ENCODE results near the gene TBC1D26.
"Not testable (repeated sequence)": the region's sequence is repeated elsewhere in the genome, so short reads cannot be mapped to it uniquely, and the experiment has no call there.

Gene TBC1D26

GRCh38 chr17:15744074-15744676 lies 12.1 kb downstream of the TBC1D26 start:
- no peak for DNase-seq

DNA sequence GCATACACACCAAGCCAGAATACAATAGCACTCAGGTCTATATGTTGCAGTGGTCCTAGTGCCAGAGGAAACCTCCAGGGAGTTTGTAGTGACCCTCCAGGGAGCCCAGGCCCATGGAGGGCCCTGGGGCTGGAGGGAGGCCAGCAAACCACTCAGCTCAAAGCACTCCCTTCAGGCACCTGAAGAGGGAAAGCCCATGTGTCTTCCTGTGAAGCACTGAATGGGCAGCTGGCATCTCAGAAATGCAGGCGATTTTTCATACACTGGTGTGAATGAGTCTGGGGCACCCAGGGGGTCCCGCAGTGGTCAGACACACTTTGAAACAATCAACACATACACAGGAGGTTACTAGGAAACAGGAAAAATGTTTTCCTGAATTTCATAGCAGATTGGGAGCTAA lies 12.8 kb downstream of the TBC1D26 start:
- no peak for DNase-seq

DNA sequence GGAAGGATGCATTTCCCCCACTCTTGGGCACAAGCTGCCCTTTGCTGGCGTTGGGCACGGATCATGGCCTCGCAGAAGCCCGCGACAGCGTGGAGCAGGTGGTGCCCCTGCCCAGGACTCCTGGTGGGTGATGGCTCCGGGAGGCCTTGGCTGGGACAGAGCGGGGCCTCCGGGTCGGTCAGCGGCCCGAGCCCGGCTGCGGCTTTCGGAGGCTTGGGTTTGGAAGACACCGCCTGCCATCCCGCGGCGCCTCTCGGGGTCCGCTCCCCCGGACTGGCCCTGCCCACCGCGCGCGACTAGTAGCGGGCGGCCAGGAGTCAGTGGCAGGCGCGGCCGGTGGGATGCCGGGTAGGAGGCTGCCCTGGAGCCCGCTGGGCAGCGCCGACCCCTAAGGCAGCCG lies 17.3 kb downstream of the TBC1D26 start:
- not testable (repeated sequence) for DNase-seq

- not testable (repeated sequence) for DNase-seq
Measured at GRCh38 chr17:15768865-15769533, 36.9 kb downstream of the TBC1D26 start.

- not testable (repeated sequence) for DNase-seq
Measured at GRCh38 chr17:15770679-15771078, 38.6 kb downstream of the TBC1D26 start.

DNA sequence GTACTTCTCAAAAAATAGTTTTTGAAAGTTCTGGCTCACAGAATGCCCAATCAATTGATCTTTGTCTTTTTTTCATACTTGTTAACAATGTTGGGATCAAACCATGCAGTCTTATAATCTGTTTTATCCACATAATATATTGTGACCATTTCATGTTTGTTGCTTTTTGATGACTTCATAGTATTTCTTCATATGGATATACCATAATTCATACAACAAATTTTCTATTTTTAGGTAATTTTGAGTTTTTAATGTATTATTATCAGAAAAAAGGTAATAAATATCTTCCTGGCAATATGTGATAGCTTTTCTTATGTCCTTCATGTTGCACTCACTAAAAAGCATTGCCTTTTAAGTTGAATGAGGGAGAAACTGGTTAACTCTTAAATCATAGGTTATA lies 44.8 kb downstream of the TBC1D26 start:
- DNase-seq, result no peak

- DNase-seq, result no peak
Measured at GRCh38 chr17:15777297-15777696, 45.2 kb downstream of the TBC1D26 start.

DNA sequence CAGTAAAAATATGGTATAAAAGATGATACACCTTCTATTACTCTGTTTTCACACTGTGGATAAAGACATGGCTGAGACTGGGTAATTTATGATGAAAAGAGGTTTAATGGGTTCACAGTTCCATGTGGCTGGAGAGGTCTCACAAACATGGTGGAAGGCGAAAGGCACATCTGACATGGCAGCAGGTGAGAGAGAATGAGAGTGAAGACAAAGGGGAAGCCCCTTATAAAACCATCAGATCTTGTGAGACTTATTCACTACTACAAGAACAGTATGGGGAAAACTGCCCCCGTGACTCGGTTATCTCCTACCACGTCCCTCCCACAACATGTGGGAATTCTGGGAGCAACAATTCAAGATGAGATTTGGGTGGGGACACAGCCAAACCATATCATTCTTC lies 45.6 kb downstream of the TBC1D26 start:
- DNase-seq, result no peak

- DNase-seq, result no peak
Measured at GRCh38 chr17:15779119-15779518, 47.0 kb downstream of the TBC1D26 start.

DNA sequence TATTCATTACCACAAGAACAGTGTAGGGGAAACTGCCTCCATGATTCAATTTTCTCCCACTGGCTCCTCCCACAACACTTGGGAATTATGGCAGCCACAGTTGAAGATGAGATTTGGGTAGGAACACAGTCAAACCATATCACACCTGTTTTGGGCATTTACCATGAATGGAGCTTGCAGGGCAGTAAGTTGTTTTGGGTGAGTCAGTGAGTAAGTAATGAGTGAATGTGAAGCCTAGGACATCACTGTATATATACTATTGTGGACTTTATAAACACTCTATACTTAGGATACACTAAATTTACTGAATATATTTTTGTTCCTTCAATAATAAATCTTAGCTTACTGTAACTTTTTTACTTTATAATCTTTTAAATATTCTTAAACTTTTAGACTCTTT lies 48.1 kb downstream of the TBC1D26 start:
- no peak for DNase-seq

DNA sequence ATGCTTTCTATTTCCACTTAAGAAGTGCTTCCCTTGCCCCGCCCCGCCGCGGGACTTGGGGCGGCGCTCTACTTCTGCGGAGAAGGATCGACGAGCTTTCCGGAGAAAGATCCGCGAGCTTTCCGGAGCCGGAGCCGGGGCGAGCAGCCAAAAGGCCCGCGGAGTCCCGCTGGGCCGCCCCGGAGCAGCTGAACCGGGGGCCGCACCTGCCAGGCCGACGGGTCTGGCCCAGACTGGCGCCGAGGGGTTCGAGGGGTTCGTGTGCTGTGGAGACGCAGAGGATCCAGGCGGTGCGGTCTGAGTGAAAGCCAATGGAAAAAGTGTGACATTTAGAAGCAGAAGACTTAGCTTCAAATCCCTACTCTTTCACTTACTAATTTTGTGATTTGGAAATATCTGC lies 50.8 kb downstream of the TBC1D26 start:
- DNase-seq, result no peak

GRCh38 chr17:15783461-15783860 lies 51.4 kb downstream of the TBC1D26 start:
- DNase-seq, result no peak

GRCh38 chr17:15784351-15784750 lies 52.3 kb downstream of the TBC1D26 start:
- DNase-seq, result not testable (repeated sequence)

DNA sequence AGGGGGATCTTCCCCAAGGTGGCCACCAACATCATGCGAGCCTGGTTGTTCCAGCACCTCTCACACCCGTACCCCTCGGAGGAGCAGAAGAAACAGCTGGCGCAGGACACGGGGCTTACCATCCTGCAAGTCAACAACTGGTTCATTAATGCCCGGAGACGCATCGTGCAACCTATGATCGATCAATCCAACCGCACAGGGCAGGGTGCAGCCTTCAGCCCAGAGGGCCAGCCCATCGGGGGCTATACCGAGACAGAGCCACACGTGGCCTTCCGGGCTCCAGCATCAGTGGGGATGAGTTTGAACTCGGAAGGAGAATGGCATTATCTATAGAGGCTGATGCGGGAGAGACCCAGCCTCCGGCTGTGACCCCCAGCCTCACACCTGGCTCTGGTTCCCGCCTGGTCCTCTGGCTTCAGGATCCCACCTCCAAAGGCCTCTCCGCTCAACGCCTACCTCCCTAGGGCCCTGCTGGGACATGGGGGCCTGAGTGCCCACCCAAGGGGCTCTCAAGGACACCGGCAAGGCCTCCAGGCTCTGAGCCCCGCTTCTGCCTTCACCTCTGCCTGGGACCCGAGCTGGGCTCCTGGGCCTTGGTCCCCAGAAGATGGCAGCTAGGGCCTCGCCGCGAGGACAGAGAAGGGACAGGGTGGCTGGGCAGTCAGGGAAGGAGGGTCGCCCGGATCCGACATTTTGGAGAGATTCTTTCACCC lies 55.4 kb downstream of the TBC1D26 start:
- DNase-seq, result not testable (repeated sequence)

DNA sequence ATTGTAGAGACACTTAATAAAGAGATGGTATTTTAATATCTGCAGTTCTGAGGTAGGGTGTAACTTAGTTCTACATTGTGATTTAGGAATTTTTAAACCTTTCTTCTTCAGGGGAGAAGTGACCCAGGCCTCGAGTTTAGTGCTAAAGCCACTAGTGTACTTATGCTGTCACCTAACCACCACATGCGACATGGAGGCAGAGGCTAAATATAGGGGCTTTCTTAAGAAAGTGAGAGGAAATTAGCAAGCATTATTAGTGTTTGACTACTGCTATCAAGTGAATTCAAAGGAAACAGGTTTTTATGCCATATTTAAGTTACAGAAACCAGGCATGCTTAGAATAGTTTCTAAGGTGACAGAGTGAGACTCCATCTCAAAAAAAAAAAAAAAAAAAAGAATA lies 56.3 kb downstream of the TBC1D26 start:
- DNase-seq, result not testable (repeated sequence)
